ENCODE results near the gene LRRC49.

LRRC49 gene

DNA sequence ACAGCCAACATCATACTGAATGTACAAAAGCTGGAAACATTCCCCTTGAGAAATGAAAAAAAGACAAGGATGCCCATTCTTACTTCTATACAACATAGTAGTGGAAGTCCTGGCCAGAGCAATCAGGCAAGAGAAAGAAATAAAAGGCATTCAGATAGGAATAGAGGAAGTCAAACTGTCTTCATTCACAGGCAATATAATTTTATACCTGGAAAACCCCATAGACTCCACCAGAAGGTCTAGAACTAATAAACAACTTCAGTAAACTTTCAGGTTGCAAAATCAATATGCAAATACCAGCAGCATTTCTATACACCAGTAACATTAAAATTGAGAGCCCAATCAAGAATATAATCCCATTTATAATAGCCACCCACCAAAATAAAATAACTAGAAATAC lies 195.5 kb downstream of the LRRC49 start:
- DNase-seq (ENCODE audit: low read depth, low spot score), result no peak

DNA sequence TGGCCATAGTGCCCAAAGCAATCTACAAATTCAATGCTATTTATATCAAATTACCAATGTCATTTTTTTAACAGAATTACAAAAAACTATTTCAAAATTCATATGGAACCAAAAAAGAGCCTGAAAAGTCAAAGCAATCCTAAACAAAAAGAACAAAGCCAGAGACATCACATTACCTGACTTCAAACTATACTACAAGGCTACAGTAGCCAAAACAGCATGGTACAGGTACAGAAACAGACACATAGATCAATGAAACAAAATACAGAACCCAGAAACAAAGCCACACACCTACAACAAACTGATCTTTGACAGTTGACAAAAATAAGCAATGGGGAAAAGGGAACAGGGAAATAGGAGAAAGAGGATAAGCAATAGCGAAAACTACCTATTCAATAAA lies 196.1 kb downstream of the LRRC49 start:
- no peak for DNase-seq (ENCODE audit: low read depth, low spot score)

- DNase-seq (ENCODE audit: low read depth, low spot score), result no peak
Observed at GRCh38 chr15:71089801-71090200, 197.2 kb downstream of the LRRC49 start.

- DNase-seq (ENCODE audit: low read depth, low spot score), result no peak
Observed at GRCh38 chr15:71091601-71092000, 199.0 kb downstream of the LRRC49 start.

DNA sequence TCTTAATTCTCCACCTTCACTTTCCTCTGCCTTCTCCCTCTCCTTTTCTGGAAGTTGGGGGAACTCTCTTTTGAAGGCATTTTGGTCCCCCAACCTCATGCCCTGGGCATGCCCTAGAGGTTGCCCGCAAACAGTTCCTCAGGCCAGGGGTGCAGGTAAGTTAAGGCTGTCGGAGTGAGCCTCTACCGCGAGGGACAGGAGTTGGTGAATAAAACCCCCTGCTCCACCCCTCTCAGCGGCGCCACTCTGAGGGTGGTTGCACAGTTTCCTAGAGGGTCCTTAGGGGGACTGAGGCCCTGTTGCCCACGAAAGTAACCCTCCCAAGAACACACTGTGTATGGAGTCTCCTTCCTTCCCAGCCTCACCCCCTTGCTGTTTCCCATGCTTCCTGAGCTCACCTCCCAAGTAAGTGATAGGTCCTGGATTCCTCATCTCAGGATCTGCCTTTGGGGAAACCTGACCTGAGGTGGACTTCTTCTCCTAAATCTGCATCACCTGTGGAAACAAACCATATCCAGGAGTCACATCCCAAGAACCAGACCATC lies 199.5 kb downstream of the LRRC49 start:
- no peak for DNase-seq (ENCODE audit: low read depth, low spot score)

DNA sequence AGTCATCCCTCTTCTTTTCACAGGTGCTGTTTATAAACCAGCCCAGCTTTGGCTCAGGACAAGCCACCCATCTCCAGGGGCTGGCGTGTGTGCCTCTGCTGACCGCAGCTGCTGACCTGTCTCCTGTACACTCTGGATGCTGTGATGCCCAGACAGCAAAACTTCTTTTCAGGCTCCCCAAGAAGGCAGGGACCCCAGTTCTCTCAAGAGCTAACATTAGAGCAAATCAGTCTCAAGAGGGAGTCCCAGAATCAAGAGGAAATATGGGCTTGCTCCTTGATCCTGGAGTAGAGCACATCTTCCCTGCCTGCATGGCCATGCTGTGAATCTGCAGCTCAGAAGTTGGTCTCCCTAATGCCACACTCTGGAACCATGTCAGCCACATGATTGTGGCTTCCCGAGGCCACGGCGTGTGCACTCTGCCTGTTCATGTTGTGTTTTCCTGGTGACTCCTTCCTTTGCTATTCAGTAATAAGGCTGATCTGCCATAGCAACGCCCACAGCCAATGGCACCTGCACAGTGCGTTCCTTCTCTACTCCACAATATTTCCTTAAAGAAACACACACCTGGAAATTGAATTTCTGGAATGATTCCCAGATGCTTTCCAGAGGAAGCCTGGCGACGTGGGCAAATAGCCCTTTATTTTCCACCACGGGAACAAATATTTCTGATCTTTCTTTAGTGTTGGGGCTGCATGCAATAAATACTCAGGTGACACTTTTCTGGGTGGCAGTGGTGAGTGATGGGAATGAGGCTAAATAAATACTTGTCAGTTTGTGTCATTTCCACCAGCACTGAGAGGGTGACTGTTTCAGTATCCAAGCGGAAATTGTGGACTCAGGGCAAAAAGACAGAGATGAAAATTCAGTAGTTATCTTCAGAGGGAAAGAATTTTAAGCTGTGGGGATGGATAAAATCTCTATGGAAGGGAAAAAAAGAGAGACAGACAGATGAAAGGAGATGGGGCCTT lies 200.7 kb downstream of the LRRC49 start:
- no peak for DNase-seq (ENCODE audit: low read depth, low spot score)

GRCh38 chr15:71094137-71094536 lies 201.5 kb downstream of the LRRC49 start:
- DNase-seq (ENCODE audit: low read depth, low spot score), result no peak

GRCh38 chr15:71096676-71097075 lies 204.1 kb downstream of the LRRC49 start:
- DNase-seq (ENCODE audit: low read depth, low spot score), result no peak

- DNase-seq (ENCODE audit: low read depth, low spot score), result no peak
Observed at GRCh38 chr15:71097890-71098289, 205.3 kb downstream of the LRRC49 start.

- DNase-seq (ENCODE audit: low read depth, low spot score), result no peak
Observed at GRCh38 chr15:71098920-71099319, 206.3 kb downstream of the LRRC49 start.

Data from brain pericyte (primary cell).